ENCODE measurements around the gene JPH3.

JPH3 gene

GRCh38 chr16:87661561-87661960 is 59.3 kb downstream of the JPH3 start:
- Histone ChIP-seq H3K4me1 (ENCODE audit: control insufficient read depth, low read length) (peaks cover 10% of the 10 kb centered on the region), H3K27me3 (ENCODE audit: control insufficient read depth, low read length) (peaks cover 13% of the 10 kb centered on the region), H3K9me3 (ENCODE audit: control insufficient read depth, insufficient read depth, low read length) (no peaks in the 10 kb centered on the region), H3K4me3 (ENCODE audit: low read length) (no peak overlapping the region), H3K4me2 (ENCODE audit: low read length) (peak overlapping the region; percentile 19; the same call in 1 of the 2 replicates), H3K79me2 (ENCODE audit: control insufficient read depth, low read length) (no peaks in the 10 kb centered on the region), H3K9me2 (replicated peaks; ENCODE audit: control insufficient read depth, low read length) (no peaks in the 10 kb centered on the region), H3F3A (ENCODE audit: control insufficient read depth, insufficient read depth) (no peaks in the 10 kb centered on the region), H4K20me1 (ENCODE audit: control insufficient read depth, insufficient read depth, low read depth, low read length) (no peaks in the 10 kb centered on the region), H3K36me3 (ENCODE audit: control insufficient read depth, low read length) (no peaks in the 10 kb centered on the region), H3K27ac (ENCODE audit: low read depth, low read length) (no peak overlapping the region)
- TF ChIP-seq CTCF (IDR thresholded peaks at IDR 0.05; ENCODE audit: low read depth, low read length, poor library complexity, severe bottlenecking) (peak; percentile 37), EZH2phosphoT487 (IDR thresholded peaks at IDR 0.05; ENCODE audit: borderline replicate concordance, low read length) (no peak)

GRCh38 chr16:87662254-87663204 is 60.2 kb downstream of the JPH3 start:
- H3K9me2 ChIP-seq (replicated peaks; ENCODE audit: control insufficient read depth, low read length) = no peaks in the 10 kb centered on the region
- peaks cover 13% of the 10 kb centered on the region for H3K27me3 ChIP-seq (ENCODE audit: control insufficient read depth, low read length)
- peaks cover 10% of the 10 kb centered on the region for H3K4me1 ChIP-seq (ENCODE audit: control insufficient read depth, low read length)
- peak overlapping the region; percentile 19; the same call in 1 of the 2 replicates for H3K4me2 ChIP-seq (ENCODE audit: low read length)
- TF ChIP-seq CTCF (IDR thresholded peaks at IDR 0.05; ENCODE audit: low read depth, low read length, poor library complexity, severe bottlenecking) (no peak), EZH2phosphoT487 (IDR thresholded peaks at IDR 0.05; ENCODE audit: borderline replicate concordance, low read length) (no peak)
- no peaks in the 10 kb centered on the region for H3F3A ChIP-seq (ENCODE audit: control insufficient read depth, insufficient read depth)
- no peak overlapping the region for H3K27ac ChIP-seq (ENCODE audit: low read depth, low read length)
- no peaks in the 10 kb centered on the region for H3K79me2 ChIP-seq (ENCODE audit: control insufficient read depth, low read length)
- H4K20me1 ChIP-seq (ENCODE audit: control insufficient read depth, insufficient read depth, low read depth, low read length) = no peaks in the 10 kb centered on the region
- H3K36me3 ChIP-seq (ENCODE audit: control insufficient read depth, low read length) = no peaks in the 10 kb centered on the region
- H3K4me3 ChIP-seq (ENCODE audit: low read length) = no peak overlapping the region
- H3K9me3 ChIP-seq (ENCODE audit: control insufficient read depth, insufficient read depth, low read length) = no peaks in the 10 kb centered on the region

- peaks cover 13% of the 10 kb centered on the region for H3K27me3 ChIP-seq (ENCODE audit: control insufficient read depth, low read length)
These were observed 62.5 kb downstream of the JPH3 start for GRCh38 chr16:87664792-87665191.

More at GRCh38 chr16:87664792-87665191, 62.5 kb downstream of the JPH3 start:
- Histone ChIP-seq H3K4me2 (ENCODE audit: low read length) (no peak overlapping the region), H3K4me1 (ENCODE audit: control insufficient read depth, low read length) (peaks cover 10% of the 10 kb centered on the region), H3K36me3 (ENCODE audit: control insufficient read depth, low read length) (no peaks in the 10 kb centered on the region), H3K9me3 (ENCODE audit: control insufficient read depth, insufficient read depth, low read length) (no peaks in the 10 kb centered on the region), H3K9me2 (replicated peaks; ENCODE audit: control insufficient read depth, low read length) (no peaks in the 10 kb centered on the region), H3K27ac (ENCODE audit: low read depth, low read length) (no peak overlapping the region), H4K20me1 (ENCODE audit: control insufficient read depth, insufficient read depth, low read depth, low read length) (no peaks in the 10 kb centered on the region), H3K4me3 (ENCODE audit: low read length) (no peak overlapping the region), H3K79me2 (ENCODE audit: control insufficient read depth, low read length) (no peaks in the 10 kb centered on the region), H3F3A (ENCODE audit: control insufficient read depth, insufficient read depth) (no peaks in the 10 kb centered on the region)
- TF ChIP-seq EZH2phosphoT487 (IDR thresholded peaks at IDR 0.05; ENCODE audit: borderline replicate concordance, low read length) (no peak), CTCF (IDR thresholded peaks at IDR 0.05; ENCODE audit: low read depth, low read length, poor library complexity, severe bottlenecking) (no peak)

All from DOHH2 (cell line).